Breast epithelium (tissue), 3 donors: ENCODE data around the gene PPAN.

Source experiments
- CTCF ChIP-seq, 3 donors: fragments of 450-650 bp; IDR thresholded peaks; one replicate each; pipeline ENCODE4 v1.5.1; 2016 to 2017; ENCODE audit warnings: antibody characterized with exemption in 3 of 3, mild to moderate bottlenecking in 3 of 3, moderate library complexity in 3 of 3
- POLR2A ChIP-seq: fragments of 450-650 bp; IDR thresholded peaks from one replicate; pipeline ENCODE4 v1.6.1; 2016; ENCODE audit warnings: antibody characterized with exemption, mild to moderate bottlenecking, moderate library complexity

DNA sequence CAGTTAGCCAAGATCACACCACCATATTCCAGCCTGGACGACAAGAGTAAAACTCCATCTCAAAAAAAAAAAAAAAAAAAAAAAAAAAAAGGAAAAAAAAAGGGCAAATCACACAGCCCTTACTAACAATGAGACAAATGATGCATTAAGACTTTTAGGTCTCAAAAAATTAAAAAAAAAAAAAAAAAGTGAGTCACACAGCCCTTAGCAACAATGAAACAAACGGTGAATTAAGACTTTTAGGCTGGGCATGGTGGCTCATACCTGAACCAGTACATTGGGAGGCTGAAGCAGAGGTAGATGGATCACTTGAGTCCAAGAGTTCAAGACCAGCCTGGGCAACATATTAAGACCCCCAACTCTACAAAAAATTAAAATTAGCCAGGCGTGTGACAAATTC is 45.9 kb downstream of the PPAN start:
- TF ChIP-seq CTCF (IDR thresholded peaks at IDR 0.05) (no peak), POLR2A (no peak)
